IMR-90 (cell line): Measurements from ENCODE around the gene ACTRT2. TPM values are rescaled to one million over a fixed set of nuclear protein-coding genes. Genes with fewer than 3 reads are reported as not detected.

ENCODE experiments used
- ATAC-seq: fragments of 200-7000 bp; cut with Tn5 transposase; 2 replicates; pipeline ENCODE4 v1.9.1; 2020; ENCODE audit warnings: low read depth, mild to moderate bottlenecking, moderate library complexity
- BruUV-seq: library from RNA; stranded (reverse); fragments of 400-500 nt; replicated peaks from 2 replicates; lab custom pipeline; 2021; lab: Mats Ljungman, UMichigan
- CTCF ChIA-PET: fragments of 300-600 bp; formaldehyde crosslinking; extraction: SDS; loops from one replicate; lab custom pipeline; 2021; ENCODE audit warnings: antibody characterized with exemption; lab: Yijun Ruan, JAX
- POLR2A ChIA-PET: fragments of 300-600 bp; sonication (Branson Sonifier 250); formaldehyde crosslinking; loops from one replicate; lab custom pipeline; 2022; ENCODE audit warnings: antibody characterized with exemption; ENCODE audit not compliant: unreplicated experiment; lab: Charles Lee
- DNase-seq: peaks from one replicate; pipeline ENCODE4 v3.0.0; 2013
- H2AFZ ChIP-seq: replicated peaks from 2 replicates; pipeline ENCODE3; 2013; ENCODE audit warnings: low read length, mild to moderate bottlenecking; ENCODE audit not compliant: poor library complexity
- H2AK5ac ChIP-seq: 2 replicates; pipeline ENCODE4 v1.6.1; 2013; ENCODE audit warnings: low read depth, low read length, inconsistent platforms
- H2AK9ac ChIP-seq: replicated peaks from 2 replicates; pipeline ENCODE3; 2013; ENCODE audit warnings: mild to moderate bottlenecking, low read depth, low read length, moderate library complexity; ENCODE audit not compliant: poor library complexity
- H2BK120ac ChIP-seq: 2 replicates; pipeline ENCODE4 v1.6.1; 2013; ENCODE audit warnings: low read depth, low read length, inconsistent platforms
- H2BK15ac ChIP-seq: 3 replicates; pipeline ENCODE4 v1.6.1; 2013; ENCODE audit warnings: low read depth, low read length, inconsistent platforms
- H2BK20ac ChIP-seq: 2 replicates; pipeline ENCODE4 v1.6.1; 2013; ENCODE audit warnings: low read depth, mild to moderate bottlenecking, inconsistent platforms, low read length, moderate library complexity
- H2BK5ac ChIP-seq: 2 replicates; pipeline ENCODE4 v1.6.1; 2013; ENCODE audit warnings: mild to moderate bottlenecking, low read depth, low read length, inconsistent platforms; ENCODE audit not compliant: poor library complexity, severe bottlenecking
- H3K14ac ChIP-seq: replicated peaks from 2 replicates; pipeline ENCODE4 v1.6.1; 2013; ENCODE audit warnings: low read depth, low read length, inconsistent platforms
- H3K18ac ChIP-seq: 2 replicates; pipeline ENCODE4 v1.6.1; 2013; ENCODE audit warnings: low read depth, low read length, control low read depth
- H3K23ac ChIP-seq: 2 replicates; pipeline ENCODE4 v1.6.1; 2013; ENCODE audit warnings: low read depth, low read length, inconsistent platforms
- H3K27ac ChIP-seq: 2 replicates; pipeline ENCODE4 v1.5.1; 2013; ENCODE audit warnings: mild to moderate bottlenecking, control low read depth, low read length; ENCODE audit not compliant: insufficient read depth
- H3K27me3 ChIP-seq: 2 replicates; pipeline ENCODE4 v1.6.1; 2013; ENCODE audit warnings: low read length; ENCODE audit not compliant: control insufficient read depth, insufficient read depth
- H3K36me3 ChIP-seq: 2 replicates; pipeline ENCODE4 v1.6.1; 2013; ENCODE audit warnings: low read length, mixed read lengths; ENCODE audit not compliant: control insufficient read depth, insufficient read depth
- H3K4ac ChIP-seq: 2 replicates; pipeline ENCODE4 v1.6.1; 2013; ENCODE audit warnings: low read depth, low read length, inconsistent platforms
- H3K4me1 ChIP-seq: 2 replicates; pipeline ENCODE4 v1.6.1; 2013; ENCODE audit warnings: low read length, mixed read lengths; ENCODE audit not compliant: control insufficient read depth, insufficient read depth
- H3K4me2 ChIP-seq: 2 replicates; pipeline ENCODE4 v1.6.1; 2013; ENCODE audit warnings: low read depth, mild to moderate bottlenecking, control low read depth, low read length, moderate library complexity
- H3K4me3 ChIP-seq: 2 replicates; pipeline ENCODE4 v1.5.1; 2013; ENCODE audit warnings: low read depth, mild to moderate bottlenecking, control low read depth, low read length, moderate library complexity; ENCODE audit not compliant: insufficient read depth
- H3K56ac ChIP-seq: 2 replicates; pipeline ENCODE4 v1.6.1; 2013; ENCODE audit warnings: low read length, inconsistent platforms; ENCODE audit not compliant: insufficient read depth; ENCODE audit errors: extremely low read depth
- H3K79me1 ChIP-seq, 2 experiments: 2 replicates each; pipeline ENCODE4 v1.6.1; 2013; ENCODE audit warnings: low read length in 2 of 2, inconsistent platforms in 1 of 2, low read depth in 1 of 2
- H3K9ac ChIP-seq: 2 replicates; pipeline ENCODE4 v1.6.1; 2013; ENCODE audit warnings: low read depth, low read length, control low read depth
- H3K9me1 ChIP-seq: 2 replicates; pipeline ENCODE4 v1.6.1; 2013; ENCODE audit warnings: low read length, inconsistent platforms; ENCODE audit not compliant: insufficient read depth
- H3K9me3 ChIP-seq: 2 replicates; pipeline ENCODE4 v1.6.1; 2013; ENCODE audit warnings: low read length; ENCODE audit not compliant: control insufficient read depth, insufficient read depth
- H4K20me1 ChIP-seq: 2 replicates; pipeline ENCODE4 v1.6.1; 2013; ENCODE audit warnings: low read length, inconsistent platforms; ENCODE audit not compliant: insufficient read depth
- H4K5ac ChIP-seq: 2 replicates; pipeline ENCODE4 v1.6.1; 2013; ENCODE audit warnings: mild to moderate bottlenecking, low read depth, low read length, control low read depth
- H4K8ac ChIP-seq, 2 experiments: 2 replicates each; pipeline ENCODE4 v1.6.1; 2013; ENCODE audit warnings: low read depth in 2 of 2, low read length in 2 of 2, control low read depth in 1 of 2, inconsistent platforms in 1 of 2
- H4K91ac ChIP-seq: 2 replicates; pipeline ENCODE4 v1.6.1; 2013; ENCODE audit warnings: low read depth, low read length, inconsistent platforms; ENCODE audit not compliant: insufficient read depth
- BHLHE40 ChIP-seq: fragments of 150-350 bp; IDR thresholded peaks from 2 replicates; pipeline ENCODE4 v1.6.1; 2016; ENCODE audit warnings: mild to moderate bottlenecking, low read depth, low read length
- CEBPB ChIP-seq: IDR thresholded peaks from 2 replicates; pipeline ENCODE4 v1.6.1; 2012; ENCODE audit warnings: low read depth, low read length, improper control_type of control experiment
- CHD1 ChIP-seq: IDR thresholded peaks from 2 replicates; pipeline ENCODE4 v1.6.1; 2012; ENCODE audit warnings: low read depth, low read length, improper control_type of control experiment
- FOS ChIP-seq: fragments of 150-350 bp; IDR thresholded peaks from 2 replicates; pipeline ENCODE4 v1.6.1; 2016; ENCODE audit warnings: low read depth, low read length
- MAFK ChIP-seq: IDR thresholded peaks from 2 replicates; pipeline ENCODE4 v1.6.1; 2012; ENCODE audit warnings: low read depth, low read length, improper control_type of control experiment
- MAZ ChIP-seq: IDR thresholded peaks from 2 replicates; pipeline ENCODE4 v1.6.1; 2012; ENCODE audit warnings: low read depth, mild to moderate bottlenecking, low read length, improper control_type of control experiment, moderate library complexity, borderline replicate concordance
- MXI1 ChIP-seq: IDR thresholded peaks from 2 replicates; pipeline ENCODE4 v1.6.1; 2012; ENCODE audit warnings: low read depth, mild to moderate bottlenecking, low read length, moderate library complexity, borderline replicate concordance
- NFE2L2 ChIP-seq: fragments of 150-350 bp; IDR thresholded peaks from 2 replicates; pipeline ENCODE4 v1.6.1; 2016; ENCODE audit warnings: low read depth, mild to moderate bottlenecking, low read length
- POLR2A ChIP-seq: IDR thresholded peaks from 2 replicates; pipeline ENCODE4 v1.6.1; 2012; ENCODE audit warnings: mild to moderate bottlenecking, low read depth, low read length
- RAD21 ChIP-seq: IDR thresholded peaks from 2 replicates; pipeline ENCODE4 v1.6.1; 2012; ENCODE audit warnings: low read length, improper control_type of control experiment
- RCOR1 ChIP-seq: IDR thresholded peaks from 2 replicates; pipeline ENCODE4 v1.6.1; 2012; ENCODE audit warnings: mild to moderate bottlenecking, low read length, improper control_type of control experiment; ENCODE audit not compliant: insufficient replicate concordance
- RFX5 ChIP-seq: IDR thresholded peaks from 2 replicates; pipeline ENCODE4 v1.8.0; 2012; ENCODE audit warnings: low read depth, mild to moderate bottlenecking, low read length, moderate library complexity
- SMC3 ChIP-seq: fragments of 150-350 bp; IDR thresholded peaks from 2 replicates; pipeline ENCODE4 v1.6.1; 2016; ENCODE audit warnings: low read depth, mild to moderate bottlenecking, antibody characterized with exemption, low read length, moderate library complexity
- WGBS, 2 experiments: methylation state at CpG; one replicate each; pipeline versions ENCODE4 v1.1.5 to v1.1.7; 2013; ENCODE audit warnings: missing lambda C conversion rate in 2 of 2; ENCODE audit not compliant: insufficient read length in 1 of 2; ENCODE audit errors: extremely low coverage in 2 of 2; 5-methylcytosine and 5-hydroxymethylcytosine counted together
- dilution Hi-C: fragments of 300-500 bp; cut with HindIII; formaldehyde crosslinking; loops from one replicate; pipeline ENCODE4 v1.14.3; 2018; ENCODE audit warnings: low sequenced_read_pairs; ENCODE audit not compliant: unreplicated experiment
- in situ Hi-C: fragments of 300-500 bp; cut with MboI; formaldehyde crosslinking; loops from 3 replicates; pipeline ENCODE4 v1.14.3; 2019; ENCODE audit warnings: low sequenced_read_pairs, inconsistent platforms, mixed read lengths
- intact Hi-C: fragments of 100-400 bp; cut with micrococcal nuclease; formaldehyde crosslinking; loops from 2 replicates; pipeline ENCODE4 v1.10.0; 2022
- polyA plus RNA-seq, 3 experiments: library from polyadenylated mRNA; depleted of rRNA; stranded (reverse); fragments of >200 nt; gene quantifications; 2 replicates each; pipeline ENCODE4 v1.2.3, GENCODE V29; 2012; ENCODE audit warnings: low replicate concordance in 1 of 3
- total RNA-seq: library from RNA; depleted of rRNA; stranded (reverse); fragments of >200 nt; gene quantifications from 2 replicates; pipeline ENCODE4 v1.2.3, GENCODE V29; 2012
- TF ChIP-seq, protein P1 (sequence below): conservative IDR thresholded peaks from 2 replicates; pipeline ENCODE4 v1.5.1; 2012; ENCODE audit warnings: mild to moderate bottlenecking, low read depth, low read length, improper control_type of control experiment
- TF ChIP-seq, protein P2 (sequence below): fragments of 150-350 bp; IDR thresholded peaks from 2 replicates; pipeline ENCODE4 v1.6.1; 2016; ENCODE audit warnings: low read depth, mild to moderate bottlenecking, low read length, moderate library complexity, borderline replicate concordance
- TF ChIP-seq, protein P3 (sequence below): fragments of 150-350 bp; IDR thresholded peaks from 2 replicates; pipeline ENCODE4 v1.6.1; 2017; ENCODE audit warnings: mild to moderate bottlenecking, antibody characterized with exemption, low read length, low read depth

ACTRT2 gene
- total and polyA plus RNA-seq, 2 of the 4 experiments (the other 2 are of a cell fraction), result not detected

DNA sequence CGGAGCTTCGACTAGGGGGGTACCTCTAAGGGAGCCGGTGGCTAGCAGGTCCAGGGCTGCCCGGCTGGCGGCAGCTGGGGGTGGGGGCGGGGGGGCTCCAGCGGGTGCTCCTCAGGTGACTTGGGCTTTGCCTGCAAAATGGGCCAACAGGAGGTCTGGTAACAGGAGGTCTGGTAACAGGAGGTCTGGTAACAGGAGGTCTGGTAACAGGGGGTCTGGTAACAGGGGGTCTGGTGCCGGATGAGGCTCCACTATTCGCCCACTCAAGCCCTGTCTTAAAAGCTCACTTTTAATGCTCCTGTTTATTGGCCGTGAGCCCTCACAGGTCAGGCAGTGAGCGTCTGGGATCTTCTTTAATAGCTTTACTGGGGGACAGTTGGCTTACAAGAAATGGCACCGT is 40.4 kb upstream of the ACTRT2 start:
- Histone ChIP-seq H4K20me1 (no peaks in the 10 kb centered on the region), H3K36me3 (no peaks in the 10 kb centered on the region), H3K4me3 (no peak overlapping the region), H2AK5ac (no peak overlapping the region), H4K8ac (no peak overlapping the region), H4K5ac (no peak overlapping the region), H3K18ac (no peak overlapping the region), H3K14ac (no peak overlapping the region), H3K27me3 (no peaks in the 10 kb centered on the region), H2BK5ac (no peak overlapping the region), H3K4ac (no peak overlapping the region), H3K56ac (no peak overlapping the region), H3K23ac (no peak overlapping the region), H2BK120ac (no peak overlapping the region), H3K9me1 (no peaks in the 10 kb centered on the region), H3K9me3 (peaks cover 44% of the 10 kb centered on the region), H2AK9ac (no peak overlapping the region), H4K91ac (no peak overlapping the region), H3K4me2 (no peak overlapping the region), H3K9ac (no peak overlapping the region), H2BK20ac (no peak overlapping the region), H3K4me1 (no peaks in the 10 kb centered on the region), H3K27ac (no peak overlapping the region), H3K79me1 (no peaks in the 10 kb centered on the region), H2AFZ (no peak overlapping the region), H2BK15ac (no peak overlapping the region)
- intact Hi-C loops, result no loop called here
- BruUV-seq, result no TSS peak
- CTCF ChIA-PET, result no interaction called here
- DNase-seq, result no peak
- WGBS, 2 experiments, result no CpG with 5 or more reads among the region's 12 CpGs
- dilution Hi-C loops, result no loop called here
- in situ Hi-C loops, result no loop called here
- POLR2A ChIA-PET, result no interaction called here
- TF ChIP-seq MXI1 (no peak), NFE2L2 (no peak), CHD1 (no peak), MAZ (no peak), SMC3 (no peak), BHLHE40 (no peak), FOS (no peak), RFX5 (no peak), POLR2A (no peak), MAFK (no peak), RAD21 (no peak), CEBPB (no peak), RCOR1 (no peak)
- TF ChIP-seq, protein P1, sequence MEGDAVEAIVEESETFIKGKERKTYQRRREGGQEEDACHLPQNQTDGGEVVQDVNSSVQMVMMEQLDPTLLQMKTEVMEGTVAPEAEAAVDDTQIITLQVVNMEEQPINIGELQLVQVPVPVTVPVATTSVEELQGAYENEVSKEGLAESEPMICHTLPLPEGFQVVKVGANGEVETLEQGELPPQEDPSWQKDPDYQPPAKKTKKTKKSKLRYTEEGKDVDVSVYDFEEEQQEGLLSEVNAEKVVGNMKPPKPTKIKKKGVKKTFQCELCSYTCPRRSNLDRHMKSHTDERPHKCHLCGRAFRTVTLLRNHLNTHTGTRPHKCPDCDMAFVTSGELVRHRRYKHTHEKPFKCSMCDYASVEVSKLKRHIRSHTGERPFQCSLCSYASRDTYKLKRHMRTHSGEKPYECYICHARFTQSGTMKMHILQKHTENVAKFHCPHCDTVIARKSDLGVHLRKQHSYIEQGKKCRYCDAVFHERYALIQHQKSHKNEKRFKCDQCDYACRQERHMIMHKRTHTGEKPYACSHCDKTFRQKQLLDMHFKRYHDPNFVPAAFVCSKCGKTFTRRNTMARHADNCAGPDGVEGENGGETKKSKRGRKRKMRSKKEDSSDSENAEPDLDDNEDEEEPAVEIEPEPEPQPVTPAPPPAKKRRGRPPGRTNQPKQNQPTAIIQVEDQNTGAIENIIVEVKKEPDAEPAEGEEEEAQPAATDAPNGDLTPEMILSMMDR, result no peak
- TF ChIP-seq, protein P2, sequence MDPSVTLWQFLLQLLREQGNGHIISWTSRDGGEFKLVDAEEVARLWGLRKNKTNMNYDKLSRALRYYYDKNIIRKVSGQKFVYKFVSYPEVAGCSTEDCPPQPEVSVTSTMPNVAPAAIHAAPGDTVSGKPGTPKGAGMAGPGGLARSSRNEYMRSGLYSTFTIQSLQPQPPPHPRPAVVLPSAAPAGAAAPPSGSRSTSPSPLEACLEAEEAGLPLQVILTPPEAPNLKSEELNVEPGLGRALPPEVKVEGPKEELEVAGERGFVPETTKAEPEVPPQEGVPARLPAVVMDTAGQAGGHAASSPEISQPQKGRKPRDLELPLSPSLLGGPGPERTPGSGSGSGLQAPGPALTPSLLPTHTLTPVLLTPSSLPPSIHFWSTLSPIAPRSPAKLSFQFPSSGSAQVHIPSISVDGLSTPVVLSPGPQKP, result no peak
- TF ChIP-seq, protein P3, sequence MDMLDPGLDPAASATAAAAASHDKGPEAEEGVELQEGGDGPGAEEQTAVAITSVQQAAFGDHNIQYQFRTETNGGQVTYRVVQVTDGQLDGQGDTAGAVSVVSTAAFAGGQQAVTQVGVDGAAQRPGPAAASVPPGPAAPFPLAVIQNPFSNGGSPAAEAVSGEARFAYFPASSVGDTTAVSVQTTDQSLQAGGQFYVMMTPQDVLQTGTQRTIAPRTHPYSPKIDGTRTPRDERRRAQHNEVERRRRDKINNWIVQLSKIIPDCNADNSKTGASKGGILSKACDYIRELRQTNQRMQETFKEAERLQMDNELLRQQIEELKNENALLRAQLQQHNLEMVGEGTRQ, result no peak
- ATAC-seq, result no peak
